Osteoblast (primary cell): ENCODE measurements around the gene IVD. TPM values are rescaled to one million over a fixed set of nuclear protein-coding genes. Genes with fewer than 3 reads are reported as not detected.
"Not testable (repeated sequence)": the region's sequence is repeated elsewhere in the genome, so short reads cannot be mapped to it uniquely, and the experiment has no call there.

Experiments
- DNase-seq: peaks from one replicate; pipeline ENCODE4 v3.0.0; 2011; ENCODE audit warnings: low spot score, mixed read lengths; ENCODE audit not compliant: insufficient read length; ENCODE audit errors: missing footprints
- H2AFZ ChIP-seq: 2 replicates; pipeline ENCODE4 v1.6.0; 2011; ENCODE audit warnings: mild to moderate bottlenecking, low read length
- H3K27ac ChIP-seq: 2 replicates; pipeline ENCODE4 v1.5.1; 2011; ENCODE audit warnings: mild to moderate bottlenecking, low read depth, low read length, moderate library complexity
- H3K27me3 ChIP-seq: 2 replicates; pipeline ENCODE4 v1.6.0; 2012; ENCODE audit warnings: mild to moderate bottlenecking, control low read depth, inconsistent platforms, low read length, moderate library complexity; ENCODE audit not compliant: insufficient read depth
- H3K36me3 ChIP-seq: 2 replicates; pipeline ENCODE4 v1.5.1; 2011; ENCODE audit warnings: mild to moderate bottlenecking, low read length, control low read depth, moderate library complexity; ENCODE audit not compliant: insufficient read depth
- H3K4me1 ChIP-seq: 2 replicates; pipeline ENCODE4 v1.5.1; 2011; ENCODE audit warnings: mild to moderate bottlenecking, low read length, control low read depth, moderate library complexity; ENCODE audit not compliant: insufficient read depth
- H3K4me2 ChIP-seq: 2 replicates; pipeline ENCODE4 v1.6.0; 2011; ENCODE audit warnings: mild to moderate bottlenecking, low read length; ENCODE audit not compliant: insufficient read depth
- H3K4me3 ChIP-seq: fragments of 200-600 bp; sonication (generic); 3 replicates; pipeline ENCODE4 v1.5.1; 2012; ENCODE audit warnings: mild to moderate bottlenecking, low read length, inconsistent platforms; ENCODE audit not compliant: insufficient read depth
- H3K79me2 ChIP-seq: 2 replicates; pipeline ENCODE4 v1.6.0; 2012; ENCODE audit warnings: mild to moderate bottlenecking, low read length, control low read depth, inconsistent platforms; ENCODE audit not compliant: insufficient read depth
- H3K9me3 ChIP-seq: 2 replicates; pipeline ENCODE4 v1.5.1; 2011; ENCODE audit warnings: low read depth, low read length, control low read depth
- H4K20me1 ChIP-seq: 2 replicates; pipeline ENCODE4 v1.6.0; 2012; ENCODE audit warnings: mild to moderate bottlenecking, low read length, control low read depth; ENCODE audit not compliant: insufficient read depth
- total RNA-seq: library from RNA; depleted of rRNA; stranded (reverse); fragments of >200 nt; gene quantifications from 2 replicates; pipeline ENCODE4 v1.2.3, GENCODE V29; 2012
- TF ChIP-seq, protein P1 (sequence below): IDR thresholded peaks from 2 replicates; pipeline ENCODE4 v1.5.1; 2011; ENCODE audit warnings: mild to moderate bottlenecking, low read depth, low read length, moderate library complexity; ENCODE audit errors: extremely low read depth

The IVD gene
- total RNA-seq, 1 donor, result 46.3 TPM

DNA sequence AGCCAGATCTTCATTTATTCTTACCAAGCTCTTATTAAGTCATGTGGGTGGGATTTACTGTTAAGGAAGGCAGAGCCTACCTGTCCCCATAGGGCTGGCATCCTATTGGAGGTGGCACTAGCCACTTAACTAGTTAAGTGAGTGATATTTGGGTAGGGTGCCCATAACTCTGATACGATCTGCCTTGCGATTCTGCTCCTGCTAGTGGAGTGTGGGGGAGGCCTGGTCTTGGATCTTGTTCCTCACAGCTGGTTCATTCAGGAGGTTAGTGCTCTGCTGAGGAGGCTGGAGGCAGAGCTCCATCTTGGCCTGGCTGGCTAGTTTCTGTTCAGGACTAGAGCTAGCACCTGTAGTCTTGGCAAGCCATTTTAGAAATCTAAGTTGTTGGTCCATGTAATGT is 44.5 kb downstream of the IVD start:
- TF ChIP-seq, protein P1, sequence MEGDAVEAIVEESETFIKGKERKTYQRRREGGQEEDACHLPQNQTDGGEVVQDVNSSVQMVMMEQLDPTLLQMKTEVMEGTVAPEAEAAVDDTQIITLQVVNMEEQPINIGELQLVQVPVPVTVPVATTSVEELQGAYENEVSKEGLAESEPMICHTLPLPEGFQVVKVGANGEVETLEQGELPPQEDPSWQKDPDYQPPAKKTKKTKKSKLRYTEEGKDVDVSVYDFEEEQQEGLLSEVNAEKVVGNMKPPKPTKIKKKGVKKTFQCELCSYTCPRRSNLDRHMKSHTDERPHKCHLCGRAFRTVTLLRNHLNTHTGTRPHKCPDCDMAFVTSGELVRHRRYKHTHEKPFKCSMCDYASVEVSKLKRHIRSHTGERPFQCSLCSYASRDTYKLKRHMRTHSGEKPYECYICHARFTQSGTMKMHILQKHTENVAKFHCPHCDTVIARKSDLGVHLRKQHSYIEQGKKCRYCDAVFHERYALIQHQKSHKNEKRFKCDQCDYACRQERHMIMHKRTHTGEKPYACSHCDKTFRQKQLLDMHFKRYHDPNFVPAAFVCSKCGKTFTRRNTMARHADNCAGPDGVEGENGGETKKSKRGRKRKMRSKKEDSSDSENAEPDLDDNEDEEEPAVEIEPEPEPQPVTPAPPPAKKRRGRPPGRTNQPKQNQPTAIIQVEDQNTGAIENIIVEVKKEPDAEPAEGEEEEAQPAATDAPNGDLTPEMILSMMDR, result no peak
- H4K20me1 ChIP-seq, result peaks cover 78% of the 10 kb centered on the region

DNA sequence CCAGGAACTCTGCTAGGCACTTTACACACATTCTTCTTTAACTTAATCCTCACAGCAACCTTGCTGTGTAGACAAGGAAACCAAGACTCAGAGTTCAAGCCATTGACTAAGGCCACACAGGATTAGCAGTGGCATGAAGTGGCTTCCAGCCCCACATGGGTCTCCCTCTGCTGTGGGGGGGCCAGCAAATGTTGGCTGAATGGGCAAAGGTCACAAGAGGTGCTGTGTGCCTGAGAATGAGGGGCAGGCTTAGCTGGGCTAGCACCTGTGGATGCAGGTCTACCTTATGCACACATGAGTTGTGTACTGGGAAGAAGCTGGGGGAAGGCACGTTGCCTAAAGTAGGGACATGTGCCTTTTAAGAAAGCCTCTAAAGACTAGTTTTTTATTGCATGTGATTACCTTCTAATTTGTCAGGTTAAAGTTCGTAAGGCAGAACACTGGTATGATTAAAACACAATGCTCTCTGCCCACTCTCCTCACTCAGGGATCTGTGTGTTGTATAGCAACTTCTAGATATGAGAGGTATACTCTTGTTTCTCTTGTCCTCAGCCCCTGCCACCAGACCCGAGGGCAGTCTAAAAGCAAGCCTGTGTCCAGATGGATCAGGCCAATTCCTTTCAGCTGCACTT is 46.0 kb downstream of the IVD start:
- Histone ChIP-seq H3K27ac (no peak overlapping the region), H3K4me1 (peaks cover 19% of the 10 kb centered on the region), H3K4me2 (no peak overlapping the region), H2AFZ (no peak overlapping the region), H4K20me1 (peaks cover 77% of the 10 kb centered on the region), H3K4me3 (no peak overlapping the region), H3K36me3 (no peaks in the 10 kb centered on the region), H3K79me2 (peaks cover 64% of the 10 kb centered on the region), H3K27me3 (no peaks in the 10 kb centered on the region), H3K9me3 (no peaks in the 10 kb centered on the region)
- TF ChIP-seq, protein P1, result no peak
- DNase-seq, result no peak

More for the DNA sequence above, 44.5 kb downstream of the IVD start:
- Histone ChIP-seq H3K79me2 (peaks cover 62% of the 10 kb centered on the region), H3K27me3 (no peaks in the 10 kb centered on the region), H3K36me3 (no peaks in the 10 kb centered on the region), H3K4me2 (no peak overlapping the region), H3K9me3 (no peaks in the 10 kb centered on the region), H2AFZ (no peak overlapping the region), H3K4me1 (peaks cover 15% of the 10 kb centered on the region), H3K27ac (no peak overlapping the region), H3K4me3 (no peak overlapping the region)
- DNase-seq, result no peak

DNA sequence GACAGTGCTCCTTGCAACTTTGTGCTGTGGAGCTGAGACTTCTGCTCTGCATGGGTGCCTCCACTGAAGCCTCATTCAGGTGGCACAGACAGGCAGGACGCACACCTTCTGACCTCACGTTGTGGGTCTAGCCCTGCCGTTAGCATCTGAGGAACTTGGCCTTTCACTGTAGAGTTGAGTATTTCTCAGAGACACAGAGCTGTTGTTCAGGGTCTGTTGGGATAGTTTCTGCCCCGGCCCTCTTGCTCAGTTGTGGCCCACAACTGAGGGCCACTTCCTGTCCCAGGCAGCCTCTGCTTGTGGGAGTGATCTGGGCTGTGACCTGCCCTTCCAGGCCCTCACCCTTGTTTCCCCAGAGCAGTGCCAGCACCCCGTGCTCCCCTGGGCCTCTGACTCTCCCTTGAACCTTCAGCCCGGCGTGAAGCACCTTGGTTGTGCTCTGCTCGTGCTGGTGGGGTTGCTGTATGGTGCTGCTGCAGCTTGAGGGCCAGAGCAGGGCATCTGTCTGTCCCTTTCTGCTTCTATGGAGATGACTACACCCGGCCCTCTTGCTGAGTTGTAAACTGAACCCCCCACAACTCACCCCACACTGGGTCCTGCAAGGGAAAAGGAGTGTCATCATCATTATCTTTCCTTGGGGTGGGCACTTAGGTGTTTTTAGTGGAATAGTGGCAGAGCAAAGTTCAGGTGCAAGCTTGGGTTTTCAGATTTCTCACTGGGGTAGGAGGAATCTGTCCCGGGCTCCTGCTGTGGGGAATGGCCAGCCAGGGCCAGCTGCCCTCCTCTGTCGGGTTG is 46.9 kb downstream of the IVD start:
- DNase-seq, result no peak
- Histone ChIP-seq H3K79me2 (peaks cover 68% of the 10 kb centered on the region), H3K4me3 (no peak overlapping the region), H3K27me3 (no peaks in the 10 kb centered on the region), H4K20me1 (peaks cover 81% of the 10 kb centered on the region), H3K9me3 (no peaks in the 10 kb centered on the region), H2AFZ (no peak overlapping the region), H3K4me1 (peaks cover 19% of the 10 kb centered on the region), H3K36me3 (no peaks in the 10 kb centered on the region), H3K27ac (no peak overlapping the region), H3K4me2 (no peak overlapping the region)
- TF ChIP-seq, protein P1, result no peak

DNA sequence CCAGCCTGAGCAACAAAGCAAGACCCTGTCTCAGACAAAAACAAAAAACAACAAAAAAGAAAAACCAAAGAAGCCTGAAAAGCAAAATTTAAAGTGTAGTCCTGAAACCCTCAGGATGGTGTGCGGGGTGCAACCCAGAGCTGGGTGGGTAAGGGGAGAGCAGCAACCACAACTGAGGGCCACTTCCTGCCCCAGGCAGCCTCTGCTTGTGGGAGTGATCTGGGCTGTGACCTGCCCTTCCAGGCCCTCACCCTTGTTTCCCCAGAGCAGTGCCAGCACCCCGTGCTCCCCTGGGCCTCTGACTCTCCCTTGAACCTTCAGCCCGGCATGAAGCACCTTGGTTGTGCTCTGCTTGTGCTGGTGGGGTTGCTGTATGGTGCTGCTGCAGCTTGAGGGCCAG is 48.3 kb downstream of the IVD start:
- H3K9me3 ChIP-seq, H3K27ac ChIP-seq, H3K36me3 ChIP-seq, H3K4me3 ChIP-seq, H2AFZ ChIP-seq, DNase-seq, H3K27me3 ChIP-seq, H3K4me2 ChIP-seq: not testable (repeated sequence)
- peaks cover 69% of the 10 kb centered on the region for H3K79me2 ChIP-seq
- peaks cover 19% of the 10 kb centered on the region for H3K4me1 ChIP-seq
- peaks cover 76% of the 10 kb centered on the region for H4K20me1 ChIP-seq
